Psoas muscle (tissue), 8 donors: ENCODE measurements around the gene UTP14C. TPM values are rescaled to one million over a fixed set of nuclear protein-coding genes. Genes with fewer than 3 reads are reported as not detected.

Experiments
- ATAC-seq, 4 donors: fragments of 200-7000 bp; cut with Tn5 transposase; one replicate each; pipeline ENCODE4 v1.9.1; 2020; ENCODE audit warnings: moderate library complexity in 3 of 4, mild to moderate bottlenecking in 2 of 4
- DNase-seq, 2 donors: peaks; one replicate each; pipeline ENCODE4 v3.0.0-alpha.2; 2020
- H3K27ac ChIP-seq: fragments of 200-600 bp; one replicate; pipeline ENCODE4 v1.8.0; 2022
- H3K27me3 ChIP-seq, 3 donors: fragments of 200-600 bp in 1 of 3; one replicate each; pipeline versions ENCODE4 v1.6.1 to v1.8.0; 2013 to 2022; ENCODE audit warnings: low read length in 2 of 3, mild to moderate bottlenecking in 2 of 3, moderate library complexity in 1 of 3; ENCODE audit not compliant: insufficient read depth in 3 of 3
- H3K36me3 ChIP-seq, 2 donors: fragments of 200-600 bp in 1 of 2; one replicate each; pipeline versions ENCODE4 v1.6.1 to v1.8.0; 2013 to 2022; ENCODE audit warnings: low read depth in 1 of 2, mild to moderate bottlenecking in 1 of 2, moderate library complexity in 1 of 2; ENCODE audit not compliant: insufficient read depth in 1 of 2
- H3K4me1 ChIP-seq: fragments of 200-600 bp; one replicate; pipeline ENCODE4 v1.8.0; 2022
- H3K4me3 ChIP-seq: fragments of 200-600 bp; one replicate; pipeline ENCODE4 v1.8.0; 2022; ENCODE audit warnings: mild to moderate bottlenecking
- H3K9me3 ChIP-seq: fragments of 200-600 bp; one replicate; pipeline ENCODE4 v1.8.0; 2022
- WGBS, 3 donors: extraction: QIAGEN DNeasy Blood & Tissue Kit; methylation state at CpG; one replicate each; pipeline versions ENCODE4 v1.1.6 to v1.1.7; 2013; 5-methylcytosine and 5-hydroxymethylcytosine counted together
- intact Hi-C, 2 donors: fragments of 100-400 bp; cut with DNase I; formaldehyde crosslinking; loops; one replicate each; pipeline versions ENCODE4 v1.11.0 to v1.14.2; 2022
- polyA plus RNA-seq, 3 donors: library from polyadenylated mRNA; stranded (reverse); fragments of 200-250 nt; gene quantifications; one replicate each; pipeline ENCODE4 v1.2.3, GENCODE V29; 2013
- total RNA-seq, 4 donors: library from RNA; stranded (reverse); fragmentation: NEBNext Ultra II Directional in 2 of 4; extraction: Animal tissue kit (Norgen Biotek cat#: 25700) in 2 of 4; gene quantifications; one replicate each; pipeline versions ENCODE4 v1.2.1 to v1.2.4, GENCODE V29; 2021 to 2023
- TF ChIP-seq, protein P1 (sequence below): fragments of 200-600 bp; IDR thresholded peaks from one replicate; pipeline ENCODE4 v1.8.0; 2022; ENCODE audit warnings: antibody characterized with exemption
- donor health status: healthy with polysubstance abuse.
- donor health status: DM: no; HTN: no; CAD: no; lungs with moderate emphysema.
- donor health status: Bipolar disorder and iron deficiency.
- donor health status: healthy.
- donor health status: DM: yes; HTN: yes; CAD: no.
- donor health status: DM: no; HTN: no; CAD: no.
- donor health status: DM: no; HTN: no; CAD: no.
- donor health status: DM: yes; HTN: yes; CAD: no.

Gene UTP14C
- total and polyA plus RNA-seq, 7 donors = 5.0 to 10.9 (median 9.0) TPM

DNA sequence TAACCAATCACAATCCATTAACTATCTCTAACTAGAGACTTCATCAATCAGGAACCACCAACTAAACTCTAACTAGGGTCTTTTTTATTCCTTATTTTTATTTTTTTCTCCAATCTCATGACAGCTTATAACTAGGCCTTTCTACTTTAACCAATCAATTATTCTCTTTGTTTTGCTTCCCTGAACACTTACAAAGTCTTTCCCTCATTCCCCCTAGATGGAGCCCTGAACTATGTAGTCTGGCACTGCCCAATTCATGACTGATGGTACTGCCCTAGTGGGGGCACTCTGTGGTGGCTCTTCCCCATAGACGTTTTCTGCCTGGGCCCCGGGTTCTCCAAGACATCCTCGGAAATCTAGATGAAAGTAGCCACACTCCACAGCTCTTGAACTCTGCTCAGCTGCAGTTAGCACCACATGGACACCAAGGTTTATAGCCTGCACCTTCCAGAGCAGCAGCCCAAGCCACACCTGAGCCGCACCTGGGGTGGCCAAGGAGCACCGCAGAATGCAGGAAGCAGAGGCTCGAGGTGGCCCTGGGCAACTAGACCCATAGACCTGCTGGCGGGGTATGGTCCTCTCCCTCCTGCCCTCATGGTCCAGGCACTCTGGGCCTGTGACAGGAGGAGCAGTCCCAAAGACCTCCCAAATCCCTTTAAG, 19.9 kb upstream of the UTP14C start:
- WGBS, 3 donors = 88 to 94% (median 89%) methylated on average over 7 of the region's 7 CpGs
- H3K27ac ChIP-seq = no peak overlapping the region
- H3K4me3 ChIP-seq = no peak overlapping the region
- H3K36me3 ChIP-seq = no peaks in the 10 kb centered on the region
- TF ChIP-seq, protein P1, sequence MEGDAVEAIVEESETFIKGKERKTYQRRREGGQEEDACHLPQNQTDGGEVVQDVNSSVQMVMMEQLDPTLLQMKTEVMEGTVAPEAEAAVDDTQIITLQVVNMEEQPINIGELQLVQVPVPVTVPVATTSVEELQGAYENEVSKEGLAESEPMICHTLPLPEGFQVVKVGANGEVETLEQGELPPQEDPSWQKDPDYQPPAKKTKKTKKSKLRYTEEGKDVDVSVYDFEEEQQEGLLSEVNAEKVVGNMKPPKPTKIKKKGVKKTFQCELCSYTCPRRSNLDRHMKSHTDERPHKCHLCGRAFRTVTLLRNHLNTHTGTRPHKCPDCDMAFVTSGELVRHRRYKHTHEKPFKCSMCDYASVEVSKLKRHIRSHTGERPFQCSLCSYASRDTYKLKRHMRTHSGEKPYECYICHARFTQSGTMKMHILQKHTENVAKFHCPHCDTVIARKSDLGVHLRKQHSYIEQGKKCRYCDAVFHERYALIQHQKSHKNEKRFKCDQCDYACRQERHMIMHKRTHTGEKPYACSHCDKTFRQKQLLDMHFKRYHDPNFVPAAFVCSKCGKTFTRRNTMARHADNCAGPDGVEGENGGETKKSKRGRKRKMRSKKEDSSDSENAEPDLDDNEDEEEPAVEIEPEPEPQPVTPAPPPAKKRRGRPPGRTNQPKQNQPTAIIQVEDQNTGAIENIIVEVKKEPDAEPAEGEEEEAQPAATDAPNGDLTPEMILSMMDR = no peak
- no peaks in the 10 kb centered on the region for H3K27me3 ChIP-seq
- H3K9me3 ChIP-seq = no peaks in the 10 kb centered on the region
- ATAC-seq (no peak), DNase-seq (no peak)
- H3K4me1 ChIP-seq = no peaks in the 10 kb centered on the region
- intact Hi-C loops = loop anchor here in 1 of 2 donors (10.0 kb wide), 1 partner anchor 450 kb away; the partner anchor contains the start of genes CKAP2 and VPS36

DNA sequence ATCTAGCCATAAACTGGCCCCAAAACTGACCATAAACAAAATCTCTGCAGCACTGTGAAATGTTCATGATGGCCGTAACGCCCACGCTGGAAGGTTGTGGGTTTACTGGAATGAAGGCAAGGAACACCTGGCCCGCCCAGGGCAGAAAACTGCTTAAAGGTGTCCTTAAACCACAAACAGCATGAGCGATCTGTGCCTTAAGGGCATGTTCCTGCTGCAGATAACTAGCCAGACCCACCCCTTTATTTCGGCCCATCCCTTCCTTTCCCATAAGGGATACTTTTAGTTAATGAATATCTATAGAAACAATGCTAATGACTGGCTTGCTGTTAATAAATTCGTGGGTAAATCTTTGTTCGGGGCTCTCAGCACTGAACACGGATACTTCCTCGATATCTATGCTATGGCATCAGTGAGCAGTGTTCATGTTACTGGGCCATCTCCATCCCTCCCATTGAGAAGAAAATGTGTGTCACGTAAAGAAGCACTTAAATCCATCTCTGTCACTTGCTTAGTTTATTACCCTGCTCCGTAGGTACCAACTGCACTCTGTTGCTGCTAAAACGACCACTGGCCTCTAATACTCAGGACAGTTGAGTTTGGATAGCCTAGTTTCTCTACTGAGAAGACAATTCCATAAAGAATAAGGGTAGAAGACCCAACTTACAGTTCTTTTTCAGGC, 18.5 kb upstream of the UTP14C start:
- Histone ChIP-seq H3K36me3 (no peaks in the 10 kb centered on the region), H3K4me1 (peaks cover 9% of the 10 kb centered on the region), H3K9me3 (no peaks in the 10 kb centered on the region), H3K27ac (no peak overlapping the region), H3K4me3 (no peak overlapping the region), H3K27me3 (no peaks in the 10 kb centered on the region)
- WGBS, 3 donors = 91 to 93% (median 91%) methylated on average over 13 of the region's 13 CpGs
- TF ChIP-seq, protein P1 = no peak
- DNase-seq (no peak), ATAC-seq (no peak)
- intact Hi-C loops = loop anchor here in 1 of 2 donors (10.0 kb wide), 1 partner anchor 449 kb away; the partner anchor contains the start of genes CKAP2 and VPS36

DNA sequence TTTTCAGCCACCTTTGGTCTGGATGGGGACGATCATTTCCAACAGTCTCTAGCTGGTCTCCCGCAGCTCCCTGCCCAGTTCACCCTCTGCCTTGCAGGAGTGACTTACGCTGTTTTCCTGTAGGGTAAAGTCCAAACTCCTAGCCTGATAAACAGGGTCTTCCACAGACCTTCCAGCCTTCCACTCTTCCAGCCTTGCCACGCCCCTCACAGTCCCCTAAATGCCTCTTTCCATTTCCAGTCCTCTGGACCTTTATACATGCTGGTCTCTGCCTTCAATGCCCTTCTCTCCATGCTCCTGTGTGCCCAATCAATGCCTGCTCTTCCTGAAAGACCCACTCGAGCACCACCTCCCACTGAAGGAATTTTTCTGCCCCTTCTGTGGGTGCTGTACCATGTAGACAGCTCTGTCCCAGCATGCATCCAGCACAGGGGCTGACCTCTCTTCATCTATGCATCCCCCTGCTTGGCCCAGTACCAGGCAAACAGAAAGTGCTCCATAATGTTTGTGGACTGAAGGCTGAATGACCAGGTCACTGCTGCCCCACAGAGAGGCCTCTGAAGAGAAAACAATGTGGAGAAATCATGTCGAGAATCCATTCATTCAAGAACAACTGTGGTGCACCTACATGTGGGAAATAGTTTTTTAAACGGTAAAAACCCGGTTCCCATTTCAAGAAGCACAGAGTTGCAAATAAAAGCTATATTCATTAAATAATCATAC, 17.8 kb upstream of the UTP14C start:
- peaks cover 10% of the 10 kb centered on the region for H3K4me1 ChIP-seq
- no peak for DNase-seq
- no peak overlapping the region for H3K27ac ChIP-seq
- WGBS, 3 donors = 87 to 92% (median 87%) methylated on average over 8 of the region's 8 CpGs
- TF ChIP-seq, protein P1 = no peak
- no peaks in the 10 kb centered on the region for H3K36me3 ChIP-seq
- intact Hi-C loops = loop anchor here in 1 of 2 donors (10.0 kb wide), 1 partner anchor 448 kb away; the partner anchor contains the start of genes CKAP2 and VPS36
- H3K9me3 ChIP-seq = no peaks in the 10 kb centered on the region
- no peaks in the 10 kb centered on the region for H3K27me3 ChIP-seq
- ATAC-seq = no peak
- no peak overlapping the region for H3K4me3 ChIP-seq

DNA sequence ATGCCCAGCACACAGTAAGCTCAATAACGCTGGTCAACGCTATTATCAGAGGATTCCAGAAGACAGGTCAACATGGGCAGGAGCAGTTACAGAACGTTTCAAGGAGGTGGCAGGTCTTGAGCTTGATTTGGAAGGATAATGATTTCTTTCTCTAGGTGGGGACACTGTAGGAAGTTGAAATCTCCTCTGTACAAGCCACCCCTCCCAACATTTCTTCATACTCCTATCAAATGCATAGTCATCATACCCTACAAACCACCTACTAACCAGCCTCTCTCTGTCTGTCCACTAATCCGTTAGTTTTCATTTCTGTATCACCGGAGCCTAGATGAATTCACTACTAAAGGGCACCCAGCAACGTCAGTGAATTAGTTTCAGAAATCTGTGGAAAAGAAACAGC, 14.5 kb upstream of the UTP14C start:
- WGBS, 3 donors = 63 to 69% (median 68%) methylated on average over 6 of the region's 6 CpGs
- DNase-seq = no peak
- Histone ChIP-seq H3K27ac (no peak overlapping the region), H3K4me3 (peak overlapping the region; percentile 80), H3K4me1 (peaks cover 17% of the 10 kb centered on the region), H3K36me3 (no peaks in the 10 kb centered on the region), H3K9me3 (no peaks in the 10 kb centered on the region), H3K27me3 (no peaks in the 10 kb centered on the region)
- TF ChIP-seq, protein P1 = no peak
- no peak for ATAC-seq
- intact Hi-C loops = loop anchor here in 1 of 2 donors (10.0 kb wide), 1 partner anchor 445 kb away; the partner anchor contains the start of genes CKAP2 and VPS36
